Head of caudate nucleus (tissue), 42 donors: ENCODE measurements around the gene APOBR.
"Not testable (repeated sequence)": the region's sequence is repeated elsewhere in the genome, so short reads cannot be mapped to it uniquely, and the experiment has no call there.

Experiments used
- DNase-seq, 42 donors: peaks; one replicate each; pipeline versions ENCODE4 v3.0.0 to v3.0.0-alpha.2; 2020 to 2021; ENCODE audit warnings: mixed read lengths in 7 of 42
- intact Hi-C: fragments of 100-400 bp; cut with DNase I; formaldehyde crosslinking; loops from one replicate; pipeline ENCODE4 v1.15.0; 2022

The APOBR gene

DNA sequence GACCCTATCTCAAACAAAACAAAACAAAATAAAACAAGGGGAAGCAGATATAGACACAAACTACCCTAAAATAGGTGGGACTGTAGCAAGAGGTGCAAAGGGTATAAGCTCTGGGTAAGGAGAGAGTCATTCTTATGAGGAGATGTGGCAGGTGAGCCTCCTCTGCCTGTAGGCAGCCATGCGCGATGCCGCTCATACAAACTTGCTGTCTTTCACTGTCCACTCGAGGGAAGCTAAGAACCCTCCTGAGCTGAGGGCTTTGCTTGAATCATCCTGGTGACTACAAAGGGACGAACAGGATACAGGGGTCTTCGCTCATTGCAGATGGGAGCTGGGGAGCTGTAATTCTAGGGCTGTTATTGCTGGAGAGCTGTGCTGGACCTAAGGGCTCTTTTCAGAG is 27.0 kb downstream of the APOBR start:
- intact Hi-C loops, result no loop called here
- DNase-seq, result no peak

DNA sequence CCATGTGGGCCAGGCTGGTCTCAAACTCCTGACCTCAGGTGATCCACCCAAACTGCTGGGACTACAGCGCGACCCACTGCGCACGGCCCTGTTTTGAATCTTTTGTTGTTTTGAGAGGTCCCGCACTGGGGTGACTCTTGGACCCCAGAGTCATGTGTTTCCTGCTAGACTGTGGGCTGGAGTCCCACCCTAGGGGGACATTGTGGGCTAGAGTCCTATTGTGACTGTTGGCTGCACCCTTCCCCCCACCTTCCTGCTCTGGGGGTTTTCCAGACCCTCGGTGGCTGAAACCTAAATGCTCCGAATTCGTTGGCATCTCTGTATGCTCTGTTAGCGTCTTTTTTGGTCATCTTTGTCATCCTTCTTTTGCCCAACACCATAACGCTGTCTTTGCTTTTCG is 28.3 kb downstream of the APOBR start:
- DNase-seq, result no peak
- intact Hi-C loops, result no loop called here

GRCh38 chr16:28524681-28525171 is 30.3 kb downstream of the APOBR start:
- intact Hi-C loops, result no loop called here
- DNase-seq, result no peak

DNA sequence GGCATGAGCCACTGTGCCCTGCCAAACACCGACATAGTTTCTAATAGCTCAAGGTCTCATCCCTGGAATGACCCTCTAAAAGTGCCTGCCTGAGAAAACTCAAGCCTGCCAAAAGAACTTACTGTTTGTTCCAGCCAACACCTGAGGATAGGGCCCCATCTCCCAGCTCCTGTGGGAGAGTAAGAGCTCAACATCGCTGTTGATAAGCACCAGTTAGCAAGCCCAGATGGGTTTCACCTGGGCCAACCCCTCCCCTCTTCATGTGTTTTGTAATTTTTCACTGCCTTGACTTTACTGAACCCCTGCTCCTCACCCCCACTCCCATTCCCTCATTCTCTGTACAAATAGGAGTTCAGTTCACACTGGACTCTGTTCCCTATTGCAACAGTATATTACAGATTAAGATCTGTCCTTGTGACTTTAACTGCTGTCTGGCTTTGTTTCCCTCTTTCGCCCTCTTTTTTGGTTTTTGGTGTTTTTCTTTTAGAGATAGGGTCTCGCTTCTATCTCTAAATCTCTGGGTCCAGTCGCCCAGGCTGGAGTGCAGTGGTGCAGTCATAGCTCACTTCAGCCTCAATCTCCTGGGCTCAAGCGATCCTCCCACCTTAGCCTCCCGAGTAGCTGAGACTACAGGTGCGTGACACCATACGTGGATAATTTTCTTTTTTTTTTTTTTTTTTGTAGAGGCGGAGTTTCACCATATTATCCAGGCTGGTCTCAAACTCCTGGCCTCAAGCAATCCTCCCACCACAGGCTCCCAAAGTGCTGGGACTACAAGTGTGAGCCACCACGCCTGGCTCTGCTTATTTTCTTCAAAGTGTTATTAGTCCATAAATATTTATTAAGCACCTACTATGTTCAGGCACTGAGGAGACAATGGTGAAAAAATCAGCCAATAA is 32.0 kb downstream of the APOBR start:
- no peak for DNase-seq
- intact Hi-C loops, result no loop called here

GRCh38 chr16:28527100-28527785 is 32.8 kb downstream of the APOBR start:
- DNase-seq, intact Hi-C loops: not testable (repeated sequence)

DNA sequence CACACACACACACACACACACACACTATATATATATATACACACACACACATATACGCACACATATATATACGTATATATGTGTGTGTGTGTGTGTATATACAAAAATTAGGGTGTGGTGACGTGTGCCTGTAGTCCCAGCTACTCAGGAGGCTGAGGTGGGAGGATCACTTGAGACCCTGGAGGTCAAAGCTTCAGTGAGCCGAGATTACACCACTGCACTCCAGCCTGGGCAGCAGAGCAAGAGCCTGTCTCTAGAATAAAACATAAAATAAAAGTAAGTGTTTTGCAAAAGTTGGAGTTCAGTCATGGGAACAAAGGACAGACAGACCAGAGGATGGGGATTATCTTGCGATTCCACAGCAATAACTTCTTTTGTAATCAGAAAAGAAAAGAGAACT is 33.5 kb downstream of the APOBR start:
- no peak for DNase-seq
- intact Hi-C loops, result no loop called here

GRCh38 chr16:28528463-28528867 is 34.0 kb downstream of the APOBR start:
- DNase-seq, result no peak
- intact Hi-C loops, result no loop called here

DNA sequence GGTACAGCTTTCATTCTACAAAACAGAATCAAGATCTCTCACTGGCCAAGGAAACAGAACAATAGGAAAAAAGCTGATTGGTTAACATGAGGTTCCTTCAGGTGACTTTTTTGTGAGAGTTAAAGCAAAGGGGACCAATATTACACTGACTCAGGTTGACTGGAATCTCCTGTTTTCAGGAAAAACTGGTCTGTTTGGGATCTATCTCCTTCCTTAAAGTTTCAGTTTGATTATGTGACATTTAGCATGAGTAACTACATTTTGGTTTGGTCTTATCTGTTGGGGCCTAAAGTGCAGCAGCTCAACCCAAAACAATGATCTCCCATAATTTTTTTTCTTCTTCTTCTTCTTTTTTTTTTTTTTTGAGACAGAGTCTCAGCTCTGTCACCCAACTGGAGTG is 34.7 kb downstream of the APOBR start:
- intact Hi-C loops, result no loop called here
- no peak for DNase-seq

DNA sequence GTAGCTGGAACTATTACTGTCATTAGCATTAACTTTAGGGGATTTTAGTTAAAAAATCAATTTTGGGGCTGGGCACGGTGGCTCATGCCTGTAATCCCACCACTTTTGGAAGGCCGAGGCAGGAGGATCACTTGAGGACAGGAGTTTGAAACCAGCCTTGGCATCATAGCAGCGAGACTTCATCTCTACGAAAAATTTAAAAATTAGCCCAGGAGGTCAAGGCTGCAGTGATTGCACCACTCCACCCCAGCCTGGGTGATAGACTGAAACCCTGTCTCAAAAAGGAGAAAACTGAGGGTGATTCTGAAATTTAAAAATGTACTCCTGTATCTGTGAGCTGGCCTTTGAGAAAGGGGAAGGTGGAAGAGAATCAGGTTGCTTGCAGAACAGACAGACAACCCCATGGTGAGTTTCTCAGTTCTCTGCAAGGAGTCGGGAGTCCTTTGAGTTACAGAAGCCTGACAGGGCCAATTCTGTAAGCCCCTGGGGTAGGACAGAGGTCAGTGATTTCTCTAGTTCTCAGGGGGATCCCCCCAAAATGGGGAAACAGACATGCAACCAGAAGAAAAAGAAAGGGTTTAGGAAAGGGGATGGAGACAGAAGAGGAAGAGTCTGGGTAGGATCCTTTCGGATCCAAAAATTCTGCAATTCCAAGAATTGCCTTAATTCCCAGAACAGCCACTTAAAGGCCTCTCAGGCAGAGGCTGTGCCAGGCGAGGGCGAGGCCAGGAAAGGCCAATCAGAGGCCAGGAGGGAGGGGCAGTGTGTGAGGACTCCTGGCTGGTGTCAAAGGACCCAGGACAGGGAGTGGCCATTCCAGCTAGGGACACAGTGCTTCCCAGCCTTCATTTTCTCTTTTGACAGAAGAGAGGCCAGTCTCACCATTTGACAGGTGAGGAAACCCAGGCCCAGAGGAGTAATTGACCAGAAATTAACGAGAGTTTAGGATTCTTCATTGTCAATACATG is 37.6 kb downstream of the APOBR start:
- peak in 20 of 42 donors; percentile 13 to 59 (median 31) for DNase-seq
- intact Hi-C loops, result no loop called here

GRCh38 chr16:28532940-28533647 is 38.7 kb downstream of the APOBR start:
- no peak for DNase-seq
- intact Hi-C loops, result no loop called here

GRCh38 chr16:28534542-28535373 is 40.3 kb downstream of the APOBR start:
- DNase-seq, result peak in 14 of 42 donors; percentile 11 to 45 (median 18)
- intact Hi-C loops, result no loop called here

DNA sequence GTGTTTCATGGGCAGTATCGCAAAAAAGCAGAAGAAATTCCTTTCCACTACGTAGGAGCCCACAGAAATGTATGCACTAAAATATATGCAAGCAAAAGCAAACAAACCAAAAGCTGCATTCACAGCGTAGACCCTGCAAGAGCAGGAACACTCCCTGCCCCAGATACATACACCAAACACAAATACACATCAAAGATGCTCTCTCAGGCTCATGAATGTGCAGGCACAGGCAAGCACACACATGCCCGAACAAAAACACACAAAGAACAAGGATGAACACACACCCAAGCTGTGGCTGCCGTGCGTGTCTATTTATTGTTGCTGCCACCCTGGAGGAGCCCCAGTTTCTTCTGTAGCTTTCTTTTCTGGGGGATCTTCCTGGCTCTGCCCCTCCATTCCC is 42.6 kb downstream of the APOBR start:
- no peak for DNase-seq
- intact Hi-C loops, result no loop called here

GRCh38 chr16:28537964-28538732 is 43.7 kb downstream of the APOBR start:
- DNase-seq, result peak in 2 of 42 donors; percentile 2 to 26
- intact Hi-C loops, result no loop called here

- intact Hi-C loops, result no loop called here
- peak; percentile 36 to 91 (median 74) for DNase-seq
These were observed 44.5 kb downstream of the APOBR start, which contains the start of gene NUPR1 for GRCh38 chr16:28538733-28539596. TSS of gene NUPR1 (minus strand) at chr16:28538974. CDS start at chr16:28538907, 67 bp downstream.

DNA sequence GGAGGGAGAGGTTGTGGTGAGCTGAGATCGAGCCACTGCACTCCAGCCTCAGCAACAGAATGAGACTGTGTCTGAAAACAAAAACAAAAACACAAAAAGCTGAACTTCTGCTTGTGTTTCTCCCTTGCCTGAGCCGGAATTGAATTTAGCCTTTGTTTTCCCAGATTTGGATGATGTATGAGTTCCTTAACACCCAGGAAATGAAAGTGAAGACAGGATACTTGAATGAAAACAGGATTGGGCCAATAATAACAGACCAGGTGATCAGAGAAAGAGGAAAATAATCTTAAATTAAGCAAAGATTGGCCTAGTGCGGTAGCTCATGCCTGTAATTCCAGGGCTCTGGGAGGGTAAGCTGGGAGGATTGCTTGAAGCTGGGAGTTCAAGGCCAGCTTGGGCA is 45.9 kb downstream of the APOBR start:
- intact Hi-C loops, result no loop called here
- no peak for DNase-seq

GRCh38 chr16:28542646-28543045 is 48.2 kb downstream of the APOBR start:
- intact Hi-C loops, result no loop called here
- no peak for DNase-seq
